HuH-7.5 (cell line): ENCODE measurements around the gene ERGIC1.
"Not testable (repeated sequence)": the region's sequence is repeated elsewhere in the genome, so short reads cannot be mapped to it uniquely, and the experiment has no call there.

Experiments used
- DNase-seq: peaks from one replicate; pipeline ENCODE4 v3.0.0; 2011; ENCODE audit warnings: low spot score

ERGIC1 gene

GRCh38 chr5:172833686-172834414, at the start of gene ERGIC1:
Gene ERGIC1 (plus strand): TSS chr5:172834251. CDS start chr5:172834414, 163 bp downstream.
- DNase-seq, result peak; percentile 75

- DNase-seq, result no peak
These were observed 48.5 kb upstream of the ERGIC1 start for GRCh38 chr5:172785429-172786088.

- DNase-seq, result no peak
These were observed 47.2 kb upstream of the ERGIC1 start for GRCh38 chr5:172786736-172787462.

- not testable (repeated sequence) for DNase-seq
These were observed 46.5 kb upstream of the ERGIC1 start for GRCh38 chr5:172787538-172787937.

GRCh38 chr5:172788771-172789686, 45.0 kb upstream of the ERGIC1 start:
- no peak for DNase-seq

GRCh38 chr5:172789687-172790495, 44.2 kb upstream of the ERGIC1 start:
- no peak for DNase-seq

GRCh38 chr5:172790496-172790889, 43.6 kb upstream of the ERGIC1 start:
- DNase-seq, result no peak

GRCh38 chr5:172791286-172791685, 42.8 kb upstream of the ERGIC1 start:
- DNase-seq, result no peak

GRCh38 chr5:172791726-172792445, 42.2 kb upstream of the ERGIC1 start:
- no peak for DNase-seq

- DNase-seq, result no peak
These were observed 41.1 kb upstream of the ERGIC1 start for GRCh38 chr5:172792701-172793570.

GRCh38 chr5:172793577-172794488, 40.2 kb upstream of the ERGIC1 start:
- DNase-seq, result no peak

- DNase-seq, result no peak
These were observed 38.6 kb upstream of the ERGIC1 start for GRCh38 chr5:172795318-172795977.

GRCh38 chr5:172796306-172796705, 37.7 kb upstream of the ERGIC1 start:
- DNase-seq, result no peak

GRCh38 chr5:172797771-172798191, 36.3 kb upstream of the ERGIC1 start:
- peak; percentile 74 for DNase-seq

GRCh38 chr5:172798422-172799215, 35.4 kb upstream of the ERGIC1 start:
- DNase-seq, result no peak

- DNase-seq, result no peak
These were observed 34.6 kb upstream of the ERGIC1 start for GRCh38 chr5:172799416-172799815.

- DNase-seq, result no peak
These were observed 33.9 kb upstream of the ERGIC1 start for GRCh38 chr5:172800088-172800551.
